CD4-positive, alpha-beta T cell treated with Interleukin-21 for 1 hour (primary cell): ENCODE measurements around the gene PRKG1.
"Not testable (repeated sequence)": the region's sequence is repeated elsewhere in the genome, so short reads cannot be mapped to it uniquely, and the experiment has no call there.

Source experiments
- DNase-seq: peaks from one replicate; pipeline ENCODE4 v3.0.0-alpha.2; 2020

The PRKG1 gene

GRCh38 chr10:52198540-52198939 is 1124.3 kb downstream of the PRKG1 start:
- no peak for DNase-seq

- not testable (repeated sequence) for DNase-seq
These were observed 1130.6 kb downstream of the PRKG1 start for GRCh38 chr10:52204906-52205305.

- DNase-seq: no peak
These were observed 1134.1 kb downstream of the PRKG1 start for GRCh38 chr10:52208365-52208764.

GRCh38 chr10:52210161-52210560 is 1135.9 kb downstream of the PRKG1 start:
- no peak for DNase-seq

DNA sequence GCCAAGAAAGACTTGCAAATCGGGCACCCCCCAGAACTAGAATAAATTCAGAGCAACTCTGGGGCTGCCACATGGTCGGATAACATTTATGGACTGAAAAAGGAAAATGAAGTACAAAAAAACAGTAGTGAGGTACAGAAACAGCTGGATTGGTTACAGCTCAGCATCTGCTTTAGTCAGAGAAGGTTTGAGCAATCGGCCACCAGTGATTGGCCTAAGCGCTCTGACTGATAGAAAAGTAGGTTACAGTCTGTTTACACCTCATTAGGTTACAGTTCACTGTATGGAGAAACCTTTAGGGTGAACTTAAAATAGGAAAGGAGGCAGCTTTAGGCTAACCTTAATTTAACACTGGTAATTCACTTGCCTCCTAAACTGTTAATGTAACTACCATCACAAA is 1137.8 kb downstream of the PRKG1 start:
- no peak for DNase-seq

GRCh38 chr10:52212802-52213201 is 1138.5 kb downstream of the PRKG1 start:
- DNase-seq: no peak

DNA sequence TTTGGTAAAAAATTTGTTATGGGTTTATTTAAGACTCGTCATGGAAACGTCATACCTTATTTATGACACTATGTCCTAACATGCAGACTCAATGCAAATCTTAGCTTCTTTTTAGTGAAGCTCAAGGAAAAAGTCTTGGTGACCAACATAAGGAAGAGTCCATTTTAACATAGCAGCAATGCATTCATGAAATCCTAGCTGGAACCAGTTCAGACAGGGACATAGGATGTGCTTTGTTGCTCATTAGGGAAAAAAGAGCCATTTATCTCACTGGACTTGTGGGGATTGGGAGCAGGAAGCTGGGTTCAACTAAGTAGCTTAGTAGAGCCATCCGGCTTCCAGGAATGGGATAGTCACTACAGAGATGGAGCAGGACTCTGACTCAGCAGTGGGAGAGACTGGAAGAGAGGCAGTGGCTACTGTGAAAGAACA is 1139.0 kb downstream of the PRKG1 start:
- no peak for DNase-seq

GRCh38 chr10:52215745-52216361 is 1141.6 kb downstream of the PRKG1 start:
- peak; percentile 50 for DNase-seq

DNA sequence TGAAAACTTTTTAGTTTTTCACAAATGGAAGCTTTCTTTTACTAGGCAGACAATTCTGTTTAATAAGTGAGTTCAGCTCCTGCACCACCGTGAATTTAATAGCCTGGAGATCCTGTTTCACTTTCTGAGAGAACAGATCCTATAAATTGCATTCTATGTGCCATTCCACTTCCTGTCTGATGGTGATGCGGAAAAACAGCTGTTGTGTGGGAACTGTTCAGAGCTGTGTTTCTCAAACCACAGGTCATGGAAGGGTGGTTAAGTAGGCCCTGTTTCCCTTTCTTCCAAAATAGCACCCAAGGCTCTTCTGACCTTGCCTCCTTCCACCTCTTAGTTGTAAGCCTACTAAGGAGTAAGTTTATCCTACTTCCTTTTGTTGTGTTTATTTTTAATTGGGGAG is 1142.6 kb downstream of the PRKG1 start:
- DNase-seq: peak; percentile 2

- no peak for DNase-seq
These were observed 1143.2 kb downstream of the PRKG1 start for GRCh38 chr10:52217531-52217930.

GRCh38 chr10:52220947-52221346 is 1146.7 kb downstream of the PRKG1 start:
- DNase-seq: no peak

DNA sequence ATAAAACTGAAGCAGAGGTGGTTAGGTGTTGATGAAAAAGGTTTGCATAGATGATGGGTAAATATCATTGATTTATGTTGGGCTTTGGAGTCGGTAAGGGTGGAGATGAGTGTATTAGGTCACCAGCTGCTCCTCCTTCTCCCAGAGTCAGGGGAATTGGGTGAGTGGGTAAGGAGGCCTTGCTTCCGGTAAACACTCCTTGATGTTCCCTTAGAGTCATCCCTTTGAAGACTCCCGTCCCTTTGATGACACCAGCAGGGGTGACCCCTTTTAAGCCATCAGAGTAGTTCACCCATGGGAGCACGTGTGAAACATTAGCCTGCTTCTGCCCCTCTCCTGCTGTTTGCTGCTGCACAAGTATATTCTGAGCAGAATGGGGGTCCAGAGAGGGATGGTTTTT is 1147.6 kb downstream of the PRKG1 start:
- DNase-seq: no peak

GRCh38 chr10:52226197-52226847 is 1152.0 kb downstream of the PRKG1 start:
- DNase-seq: no peak

DNA sequence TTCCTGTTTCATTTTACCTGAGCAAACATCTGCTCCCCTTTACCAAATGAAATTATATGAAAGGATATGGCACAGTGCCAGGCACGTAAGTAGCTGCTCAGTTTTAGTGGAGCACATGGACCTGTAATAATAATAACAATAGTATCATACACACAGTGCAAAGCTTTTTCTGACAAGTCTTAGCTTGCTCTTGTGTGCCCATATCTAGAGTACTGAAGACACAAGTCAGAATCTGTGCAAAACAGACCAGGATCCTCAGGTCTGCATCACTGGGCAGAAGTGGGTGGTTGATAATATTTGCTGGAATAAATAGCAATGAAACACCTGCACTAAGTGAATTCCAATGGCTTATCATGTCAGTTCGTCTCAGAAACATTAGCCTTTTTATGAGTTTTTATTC is 1154.3 kb downstream of the PRKG1 start:
- no peak for DNase-seq

DNA sequence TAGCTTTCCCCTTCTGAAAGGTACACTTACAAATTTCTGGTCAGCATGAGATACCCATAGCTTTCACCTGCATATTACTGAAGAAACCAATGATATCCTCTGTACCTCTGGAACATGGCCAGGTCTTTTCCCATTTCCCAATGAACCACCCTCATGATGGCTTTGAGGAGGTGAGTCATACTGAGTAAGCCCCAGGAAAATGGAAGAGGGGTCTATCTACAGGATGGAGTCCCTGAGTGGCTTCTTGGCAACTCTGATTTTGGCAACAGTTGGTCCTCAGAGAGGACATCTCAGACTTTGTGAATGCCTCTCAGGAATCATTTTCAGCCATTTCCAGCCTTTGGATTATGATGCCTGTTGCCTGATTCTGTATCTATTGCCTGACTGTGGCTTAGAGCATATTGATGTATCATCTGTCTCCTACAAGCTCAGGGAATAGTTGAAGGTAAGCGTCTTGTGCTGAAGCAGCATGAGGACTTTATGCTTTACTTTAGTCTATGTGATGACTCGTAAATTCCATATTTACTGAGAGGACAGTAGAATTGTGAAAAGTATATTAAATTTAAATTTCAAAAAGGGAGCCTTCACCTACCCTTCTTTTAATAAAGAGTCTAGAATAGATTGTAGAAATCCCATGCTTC is 1155.1 kb downstream of the PRKG1 start:
- DNase-seq: no peak

GRCh38 chr10:52232561-52233350 is 1158.5 kb downstream of the PRKG1 start:
- no peak for DNase-seq

- not testable (repeated sequence) for DNase-seq
These were observed 1159.2 kb downstream of the PRKG1 start for GRCh38 chr10:52233351-52233991.

DNA sequence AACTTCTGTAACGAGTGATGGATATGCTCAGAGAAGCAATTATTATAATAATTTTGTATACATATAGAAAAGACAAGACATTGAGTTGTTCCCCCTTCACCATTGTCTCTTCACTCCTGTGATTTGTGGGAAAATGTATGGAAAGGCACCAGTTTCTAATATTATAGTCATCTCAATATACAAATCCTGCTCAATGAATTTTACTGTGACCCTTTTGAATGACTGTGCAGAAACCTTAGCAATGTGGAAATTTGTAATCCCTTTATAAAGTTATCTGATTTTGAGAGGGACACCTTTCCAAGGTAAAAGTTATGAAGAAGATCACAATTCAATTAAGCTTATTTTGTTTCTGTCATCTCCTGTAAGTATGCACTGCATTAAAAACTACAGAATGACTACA is 1165.5 kb downstream of the PRKG1 start:
- DNase-seq: no peak

DNA sequence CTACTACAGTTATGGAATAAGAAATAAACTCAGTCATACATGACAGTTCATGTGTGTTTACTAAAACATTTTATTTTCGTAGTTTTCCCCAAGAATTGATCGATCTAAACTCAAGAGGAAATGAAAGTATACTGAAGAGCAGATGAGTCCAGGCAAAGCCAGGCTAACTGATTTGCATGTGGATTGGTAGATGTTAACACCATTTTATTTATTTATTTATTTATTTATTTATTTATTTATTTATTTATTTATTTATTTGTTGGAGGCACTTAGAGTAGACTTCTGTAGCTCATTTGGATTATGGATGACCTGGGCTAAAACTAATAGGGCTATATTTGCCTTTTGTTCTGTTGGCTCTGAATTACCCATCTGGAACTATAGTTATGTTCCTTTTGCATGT is 1171.3 kb downstream of the PRKG1 start:
- DNase-seq: no peak

DNA sequence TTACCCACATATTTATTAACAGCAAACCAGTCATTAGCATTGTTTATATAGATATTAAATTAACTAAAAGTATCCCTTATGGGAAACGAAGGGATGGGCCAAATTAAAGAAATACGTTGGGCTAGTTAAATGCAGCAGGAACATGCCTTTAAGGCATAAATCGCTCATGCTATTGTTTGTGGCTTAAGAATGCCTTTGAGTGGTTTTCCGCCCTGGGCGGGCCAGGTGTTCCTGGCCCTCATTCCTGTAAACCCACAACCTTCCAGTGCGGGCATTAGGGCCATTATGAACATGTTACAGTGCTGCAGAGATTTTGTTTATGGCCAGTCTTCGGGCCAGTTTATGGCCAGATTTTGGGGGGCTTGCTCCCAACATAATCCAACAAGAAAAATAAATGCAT is 1173.6 kb downstream of the PRKG1 start:
- DNase-seq: not testable (repeated sequence)

DNA sequence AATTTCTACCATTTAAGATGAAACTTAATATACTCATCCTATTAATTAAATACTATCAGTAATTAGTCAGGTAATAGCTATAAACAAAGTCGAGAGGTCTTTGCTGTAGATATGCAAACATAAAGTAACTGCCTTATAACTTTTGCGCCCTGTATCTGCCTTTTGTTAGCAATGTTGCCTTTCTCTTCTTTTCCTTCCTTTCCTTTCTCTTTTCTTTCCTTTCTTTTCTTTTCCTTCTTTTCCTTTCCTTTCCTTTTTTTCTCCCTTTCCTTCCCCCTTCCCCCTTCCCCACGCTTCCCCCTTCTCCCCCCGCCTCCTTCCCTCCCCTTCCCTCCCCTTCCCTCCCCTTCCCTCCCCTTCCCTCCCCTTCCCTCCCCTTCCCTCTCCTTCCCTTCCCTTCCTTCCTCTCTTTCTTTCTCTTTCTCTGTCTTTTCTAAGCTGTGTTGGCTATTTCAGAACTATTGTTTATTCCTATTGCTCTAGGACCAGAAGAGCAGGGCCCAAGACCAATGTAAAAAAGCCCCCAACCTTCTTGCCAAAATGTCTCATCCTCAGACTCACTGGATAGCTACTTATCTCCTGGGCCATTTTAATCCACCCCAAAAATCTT is 1174.5 kb downstream of the PRKG1 start:
- DNase-seq: no peak

- DNase-seq: no peak
These were observed 1175.6 kb downstream of the PRKG1 start for GRCh38 chr10:52249850-52250395.
